Measurements from ENCODE around the gene MLIP.
A peak's percentile ranks its signal among the peaks of the same experiment; 100 is the strongest.

The MLIP gene

DNA sequence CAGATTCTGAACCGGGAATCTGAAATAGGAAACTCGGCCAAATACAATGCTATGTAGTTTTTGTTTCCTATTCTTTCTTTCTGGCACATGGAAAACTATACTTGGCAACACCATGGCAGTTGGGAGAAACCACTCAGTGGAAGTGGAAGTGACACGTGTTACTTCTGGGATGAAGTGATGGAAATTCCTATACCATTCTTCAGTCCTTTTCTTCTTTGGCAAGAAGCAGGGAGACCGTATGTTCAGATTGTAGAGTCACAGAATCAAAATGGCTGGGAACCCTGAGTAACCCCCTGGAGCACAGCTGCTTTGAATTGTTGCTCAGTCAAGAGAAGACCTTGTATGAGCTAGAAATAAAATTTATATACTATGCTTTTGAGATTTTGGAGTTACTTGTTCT lies 178.2 kb downstream of the MLIP start:
- no peak for ATAC-seq

DNA sequence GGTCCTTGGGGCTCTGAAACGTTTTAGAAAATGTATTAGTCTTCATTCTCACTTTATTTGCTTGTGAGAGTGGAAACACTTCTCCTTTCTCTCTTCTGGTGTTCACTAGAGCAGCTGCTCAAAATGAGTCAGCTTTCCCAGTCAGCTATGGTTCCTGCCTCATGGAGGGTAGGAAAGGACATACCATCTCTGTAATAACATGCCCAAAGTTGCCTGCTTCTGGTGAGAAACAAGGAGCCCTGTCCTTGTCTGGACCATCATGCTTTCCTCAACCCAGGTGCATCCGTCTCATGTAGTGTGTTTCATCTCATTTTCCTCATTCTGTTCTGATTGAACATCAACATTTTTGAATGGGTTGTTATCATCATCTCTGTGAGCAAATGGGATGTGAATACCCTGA lies 179.9 kb downstream of the MLIP start:
- ATAC-seq, result no peak

GRCh38 chr6:54291738-54292137 lies 180.5 kb downstream of the MLIP start:
- peak; percentile 76 to 81 for ATAC-seq

GRCh38 chr6:54294965-54295532 lies 183.8 kb downstream of the MLIP start:
- ATAC-seq, result no peak

GRCh38 chr6:54299542-54300269 lies 188.5 kb downstream of the MLIP start:
- no peak for ATAC-seq

GRCh38 chr6:54301770-54302169 lies 190.5 kb downstream of the MLIP start:
- ATAC-seq, result no peak

DNA sequence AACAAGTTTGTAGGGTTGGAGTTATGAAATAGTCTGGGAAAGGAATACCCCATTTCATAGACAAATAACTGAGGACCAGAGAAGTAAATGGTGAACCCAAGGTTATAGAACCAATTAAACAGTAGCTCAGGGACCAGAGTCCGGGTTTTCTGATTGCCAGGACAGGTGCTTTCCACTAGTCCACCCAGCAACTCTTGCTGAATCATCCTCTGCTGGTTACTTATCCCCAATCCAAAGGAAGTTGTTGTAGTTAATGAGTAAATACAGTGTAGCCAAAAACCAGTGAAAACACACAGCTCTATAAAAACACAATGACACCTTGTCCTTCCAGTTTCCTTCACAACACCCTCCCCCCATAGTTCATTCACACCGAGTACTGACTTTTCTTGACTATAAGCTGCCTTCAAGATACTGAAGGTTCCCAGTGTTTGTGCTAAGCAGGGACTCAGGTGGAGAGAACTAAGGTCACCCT lies 196.2 kb downstream of the MLIP start:
- no peak for ATAC-seq

GRCh38 chr6:54308289-54308985 lies 197.2 kb downstream of the MLIP start, which contains the start of gene TINAG:
Gene TINAG, plus strand, starts transcription at chr6:54308441. Its CDS starts 110 bp downstream, at chr6:54308551.
- ATAC-seq, result no peak

- ATAC-seq, result no peak
Measured at GRCh38 chr6:54308986-54309315, 197.7 kb downstream of the MLIP start.

- no peak for ATAC-seq
Measured at GRCh38 chr6:54310377-54311152, 199.3 kb downstream of the MLIP start.

DNA sequence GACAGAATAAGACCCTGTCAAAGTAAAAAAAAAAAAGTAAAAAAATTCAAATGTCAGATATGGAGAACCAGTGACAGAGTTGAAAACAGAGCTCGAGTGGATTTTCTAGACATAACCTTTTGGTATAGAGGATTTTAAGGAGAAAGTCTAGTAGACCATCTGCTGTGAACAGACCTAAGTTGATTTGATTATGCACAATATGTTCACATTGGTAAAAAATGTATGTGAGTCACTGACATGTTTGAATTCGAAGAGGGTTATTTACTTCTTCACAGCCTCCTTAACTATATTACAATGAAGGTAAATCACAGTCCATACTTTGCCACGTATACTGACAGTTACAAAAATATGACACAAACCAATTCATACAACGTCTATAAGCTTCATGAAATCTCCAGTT lies 204.4 kb downstream of the MLIP start:
- no peak for ATAC-seq

All from activated CD4-positive, CD25-positive, alpha-beta regulatory T cell treated with anti-CD3 and anti-CD28 coated beads, Interleukin-2, amount 50 U/mL, for 24 hours (primary cell).